PFSK-1 (cell line): Measurements from ENCODE around the gene FAM53A.

ENCODE experiments used
- POLR2AphosphoS5 ChIP-seq: IDR thresholded peaks from 2 replicates; pipeline ENCODE4 v1.6.1; 2012; ENCODE audit warnings: low read depth, mild to moderate bottlenecking, control low read depth, low read length, moderate library complexity
- REST ChIP-seq, 2 experiments: IDR thresholded peaks; 2 replicates each; pipeline versions ENCODE4 v1.6.1 to v1.8.0; 2011 to 2012; ENCODE audit warnings: low read depth in 2 of 2, low read length in 2 of 2, control low read depth in 1 of 2, inconsistent platforms in 1 of 2, mild to moderate bottlenecking in 1 of 2, moderate library complexity in 1 of 2; ENCODE audit not compliant: insufficient read depth in 1 of 2

- TF ChIP-seq REST (IDR thresholded peaks at IDR 0.05; ENCODE audit: insufficient read depth in 1 of 2, low read depth in 2 of 2, low read length in 2 of 2) = no peak
- no peak for TF ChIP-seq POLR2AphosphoS5
These were observed 93.9 kb downstream of the FAM53A start for GRCh38 chr4:1590244-1590643.
